NCI-H1417 treated with DMSO at 0.1 percent for 48 hours (cell line): Measurements from ENCODE around the gene NSUN7.
"Not testable (repeated sequence)": the region's sequence is repeated elsewhere in the genome, so short reads cannot be mapped to it uniquely, and the experiment has no call there.

Experiments
- DNase-seq: peaks from one replicate; lab custom pipeline; 2025; lab: John Stamatoyannopoulos, UW

Gene NSUN7

GRCh38 chr4:40817157-40817556, 67.4 kb downstream of the NSUN7 start:
- DNase-seq, result not testable (repeated sequence)

DNA sequence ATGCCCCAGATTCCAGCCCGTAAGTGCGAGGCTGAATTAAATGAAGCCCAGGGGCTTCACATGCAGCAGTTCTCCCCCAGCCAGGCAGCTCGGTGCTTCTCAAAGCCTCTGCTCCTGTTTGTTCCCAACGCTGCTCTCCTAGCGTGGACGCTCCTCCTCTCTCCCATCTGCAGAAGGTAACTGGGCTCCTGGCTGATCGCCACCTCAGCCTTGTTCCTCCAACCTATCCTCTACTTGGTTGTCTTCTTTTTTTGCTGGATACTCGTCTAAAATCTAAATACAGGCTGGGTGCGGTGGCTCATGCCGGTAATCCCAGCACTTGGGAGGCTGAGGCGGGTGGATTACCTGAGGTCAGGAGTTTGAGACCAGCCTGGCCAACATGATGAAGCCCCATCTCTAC, 70.3 kb downstream of the NSUN7 start:
- no peak for DNase-seq

DNA sequence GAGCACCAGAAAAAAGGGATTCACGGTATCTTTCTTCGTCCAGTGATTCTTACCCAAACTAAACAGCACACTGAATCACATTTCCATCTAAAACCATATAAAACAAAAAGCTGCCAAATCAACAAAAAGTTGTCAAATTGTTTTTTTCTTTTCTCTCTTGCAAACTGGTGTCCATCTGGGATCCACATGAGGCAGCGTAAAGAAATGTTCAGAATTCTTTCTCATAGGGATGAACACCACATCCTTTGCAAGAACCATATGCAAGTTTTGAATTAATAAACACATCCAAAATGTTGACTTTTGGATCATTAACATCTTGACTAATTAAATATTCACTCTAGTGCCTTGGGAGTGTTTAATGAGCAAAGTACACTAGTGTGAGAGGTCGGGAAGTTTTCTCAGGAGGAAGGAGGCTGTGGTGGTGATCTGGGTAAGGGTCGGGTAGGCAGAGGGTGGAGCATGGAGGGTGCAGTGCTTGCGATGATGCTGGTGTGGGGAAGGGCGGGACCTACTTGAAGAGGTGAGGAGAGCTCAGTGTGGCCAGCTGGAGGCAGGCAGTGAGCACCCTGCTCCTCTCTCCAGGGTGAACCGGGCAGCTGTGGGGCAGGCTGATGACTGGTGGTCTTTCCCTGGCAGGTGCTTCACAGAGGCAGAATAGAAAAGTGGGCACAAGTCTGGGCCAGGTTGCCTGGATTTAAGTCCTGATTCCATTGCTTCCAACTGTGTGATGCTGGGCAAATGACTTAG, 72.8 kb downstream of the NSUN7 start:
- no peak for DNase-seq

- no peak for DNase-seq
These were observed 75.5 kb downstream of the NSUN7 start for GRCh38 chr4:40825014-40825838.

DNA sequence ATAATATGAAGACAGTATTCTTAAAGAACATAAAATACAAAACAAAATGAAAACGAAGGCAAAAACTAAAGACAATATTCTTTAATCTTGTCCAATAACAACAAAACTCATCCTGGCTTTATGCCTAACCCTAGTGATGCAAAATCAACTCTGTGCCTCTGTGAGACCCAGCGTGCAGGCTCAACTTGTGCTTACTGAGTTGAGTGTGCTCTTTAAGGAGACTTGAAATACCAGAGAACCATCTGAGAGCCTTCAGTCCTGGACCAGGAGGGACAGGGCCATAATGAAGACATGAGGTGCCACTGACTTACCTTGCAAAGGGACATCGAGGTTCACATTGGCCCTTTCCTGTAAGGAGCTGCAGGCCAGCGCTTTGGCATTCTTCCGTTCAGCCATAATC, 77.1 kb downstream of the NSUN7 start:
- no peak for DNase-seq

- DNase-seq, result no peak
These were observed 78.0 kb downstream of the NSUN7 start for GRCh38 chr4:40827758-40828157.

DNA sequence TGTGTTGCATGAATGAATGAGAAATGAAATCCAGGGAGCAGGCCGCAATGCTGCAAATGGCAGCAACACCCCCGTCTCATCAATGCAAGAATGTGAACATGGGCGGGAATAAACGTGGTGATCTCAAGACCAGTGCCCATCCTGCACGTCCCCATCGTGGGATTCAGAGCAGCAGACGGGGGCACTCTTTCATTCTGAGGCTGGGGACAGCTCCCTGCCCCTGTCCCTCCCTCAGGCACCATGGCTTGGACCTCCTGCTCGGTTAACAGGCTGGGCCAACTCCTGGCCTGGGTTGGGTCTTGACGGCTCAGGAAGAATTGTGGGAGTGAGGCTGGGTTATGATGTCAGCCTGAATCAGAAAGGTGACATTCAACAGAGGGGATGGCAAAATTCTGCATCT, 78.9 kb downstream of the NSUN7 start:
- no peak for DNase-seq

GRCh38 chr4:40829586-40829985, 79.8 kb downstream of the NSUN7 start:
- no peak for DNase-seq

GRCh38 chr4:40831146-40831907, 81.6 kb downstream of the NSUN7 start:
- no peak for DNase-seq

DNA sequence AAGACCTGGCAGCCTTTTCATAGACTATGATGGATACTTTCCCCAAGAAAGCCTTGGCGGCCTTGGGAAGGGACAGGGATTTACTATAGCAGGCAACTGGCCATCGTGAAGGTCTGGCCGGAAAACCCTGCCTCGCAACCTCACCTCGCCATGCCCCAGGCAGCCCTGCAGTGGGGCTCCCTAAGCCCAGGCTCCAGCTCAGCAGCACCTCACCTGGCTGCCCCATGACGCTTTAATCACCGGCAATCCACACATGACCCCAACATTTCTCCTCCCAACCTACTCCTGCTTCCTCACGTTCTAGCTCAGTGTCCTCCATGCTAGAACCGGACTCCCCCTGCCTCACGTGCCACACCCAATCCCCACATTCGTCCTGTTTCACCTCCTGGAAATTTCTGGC, 82.4 kb downstream of the NSUN7 start:
- DNase-seq, result no peak

DNA sequence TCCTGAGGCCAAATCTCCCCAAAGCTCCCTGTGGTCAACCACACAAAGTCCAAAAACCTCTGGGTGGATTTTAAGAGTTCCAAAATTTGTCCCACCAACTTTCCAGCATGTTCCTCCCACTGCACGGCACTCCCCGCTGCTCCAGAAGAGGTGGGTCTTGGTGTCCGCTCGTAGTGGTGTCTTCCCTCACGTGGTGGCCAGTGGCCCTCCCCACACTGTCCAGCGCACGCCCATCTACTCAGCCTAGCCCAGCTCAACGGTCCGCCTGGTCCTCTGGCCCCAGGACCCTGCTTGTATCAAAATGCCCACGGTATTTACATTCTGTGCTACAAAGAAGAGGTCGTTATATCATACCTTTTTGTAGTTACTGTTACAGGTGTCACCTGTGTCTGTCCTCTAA, 83.5 kb downstream of the NSUN7 start:
- DNase-seq, result no peak

- no peak for DNase-seq
These were observed 87.5 kb downstream of the NSUN7 start for GRCh38 chr4:40837094-40837870.

DNA sequence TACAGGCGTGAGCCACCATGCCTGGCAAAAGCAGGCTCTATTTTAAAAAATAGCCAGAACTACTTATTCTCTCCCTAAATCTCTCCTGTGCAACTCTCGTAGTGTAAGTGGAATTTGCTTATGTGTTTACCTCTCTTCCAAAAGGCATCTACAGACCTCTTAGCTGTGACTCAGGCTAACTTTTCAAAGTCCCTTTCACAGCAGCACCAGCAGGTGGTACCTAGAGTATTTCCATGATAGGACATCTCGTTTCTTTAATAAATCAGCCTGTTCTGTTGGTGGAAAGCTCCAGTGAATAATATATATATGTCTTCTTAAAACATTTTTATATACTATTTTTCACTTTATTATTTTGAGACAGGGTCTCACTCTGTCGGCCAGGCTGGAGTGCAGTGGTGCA, 89.0 kb downstream of the NSUN7 start:
- no peak for DNase-seq

DNA sequence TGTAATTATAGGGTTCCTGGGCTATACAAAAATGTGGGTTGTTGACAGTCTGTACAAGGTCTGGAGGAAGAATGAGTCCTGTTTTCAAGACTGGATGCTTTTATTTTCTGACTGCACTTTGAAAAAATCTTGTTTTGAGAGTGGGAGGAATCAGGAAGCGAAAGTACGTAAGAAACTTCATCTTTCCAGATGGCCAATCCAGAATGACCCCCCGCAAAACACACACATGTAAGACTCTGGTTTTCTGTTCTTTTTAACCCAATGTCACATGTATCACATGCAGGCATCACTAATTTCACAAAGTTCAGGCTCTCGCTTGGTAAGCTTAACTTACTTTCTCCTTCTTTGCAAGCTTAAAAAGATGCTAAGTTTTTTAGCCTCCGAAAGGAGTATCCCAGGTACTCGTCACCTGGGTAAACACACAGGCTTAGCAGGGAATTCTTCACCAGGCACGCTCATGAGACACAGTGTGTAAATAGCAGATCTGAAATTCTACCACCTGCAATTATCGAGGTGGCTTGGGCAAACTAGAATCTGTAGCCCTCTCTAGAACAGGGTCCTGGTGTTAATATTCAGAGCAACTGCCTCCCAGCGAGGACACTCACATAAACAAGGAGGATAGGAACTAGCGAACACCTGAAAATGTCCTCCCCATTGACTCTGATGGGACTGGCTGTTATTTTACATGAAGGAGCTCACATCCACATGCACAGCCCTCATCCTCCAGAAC, 90.7 kb downstream of the NSUN7 start:
- DNase-seq, result no peak

GRCh38 chr4:40840985-40841571, 91.3 kb downstream of the NSUN7 start:
- no peak for DNase-seq

GRCh38 chr4:40842318-40842717, 92.6 kb downstream of the NSUN7 start:
- DNase-seq, result no peak

DNA sequence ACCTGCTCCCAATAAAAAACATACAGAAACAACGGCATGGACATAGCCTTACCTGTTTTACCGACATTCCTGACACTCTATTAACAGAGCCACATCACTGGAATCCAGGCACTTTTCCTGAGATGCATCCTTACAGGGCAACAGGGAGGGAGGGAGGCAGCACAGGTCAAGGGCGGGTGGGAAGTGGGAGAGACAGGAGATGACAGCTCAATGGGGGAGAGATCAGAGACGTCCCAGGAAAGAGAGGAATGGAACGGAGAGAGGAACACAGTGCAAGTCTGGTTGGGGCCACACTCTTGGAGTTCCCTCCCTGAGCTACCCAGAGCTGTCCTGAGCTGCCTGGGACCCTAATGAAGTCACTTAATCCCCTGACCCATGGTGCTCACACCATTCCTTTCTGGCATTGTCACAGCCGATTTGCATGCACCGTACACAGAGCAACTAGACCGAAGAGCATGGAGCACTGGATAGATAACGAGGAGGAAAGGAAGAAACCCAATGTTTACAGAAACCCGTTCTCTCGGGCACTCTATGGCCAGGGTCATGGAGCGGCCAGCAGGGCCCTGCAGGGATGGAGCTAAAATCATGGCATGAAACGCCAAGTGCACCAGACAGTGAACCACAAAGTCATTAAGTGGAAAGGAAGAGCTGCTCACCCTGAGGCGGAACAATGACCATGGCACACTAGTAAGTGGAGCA, 93.1 kb downstream of the NSUN7 start:
- DNase-seq, result no peak

DNA sequence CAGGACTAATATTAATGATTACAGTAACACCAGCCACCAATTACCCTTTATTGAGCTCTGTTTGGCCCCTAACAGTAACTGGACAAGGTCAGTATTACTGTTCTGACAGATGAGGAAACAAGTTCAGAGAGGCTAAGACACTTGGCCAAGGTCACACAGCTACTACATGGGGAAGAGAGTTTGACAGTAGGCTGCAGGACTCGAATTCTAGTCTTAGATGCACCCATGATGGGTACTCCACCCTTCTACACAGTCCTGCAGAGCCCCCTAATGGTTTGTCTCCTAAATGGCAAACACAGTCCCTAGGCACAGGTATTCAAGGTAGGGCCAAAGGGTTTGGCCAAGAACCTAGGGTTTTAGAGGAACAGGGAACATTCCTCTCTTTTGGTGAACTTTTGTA, 93.9 kb downstream of the NSUN7 start:
- DNase-seq, result no peak

DNA sequence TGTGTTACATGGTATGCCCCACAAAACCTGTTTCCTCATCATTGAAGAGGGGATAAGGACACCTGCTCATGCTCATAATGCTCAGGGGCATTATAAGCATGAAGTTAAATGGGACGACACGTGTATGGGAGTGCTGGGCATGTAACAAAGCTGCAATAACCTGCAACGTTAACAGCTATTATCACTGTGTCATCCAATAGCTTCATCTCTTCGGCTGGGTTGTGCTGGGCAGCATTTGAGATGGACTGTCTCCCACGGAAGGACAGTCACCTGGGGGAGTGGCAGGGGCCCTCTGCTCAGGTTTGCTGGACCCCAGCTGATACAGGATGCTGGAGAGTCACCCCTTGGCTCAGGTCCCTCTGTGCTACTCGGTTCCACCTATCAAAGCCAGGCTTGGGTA, 94.5 kb downstream of the NSUN7 start:
- no peak for DNase-seq

- DNase-seq, result no peak
These were observed 95.5 kb downstream of the NSUN7 start for GRCh38 chr4:40845154-40845835.
